GM21360 (cell line): ENCODE results near the gene PALM.
"Not testable (repeated sequence)": the region's sequence is repeated elsewhere in the genome, so short reads cannot be mapped to it uniquely, and the experiment has no call there.

Source experiments
- ATAC-seq: cut with Tn5 transposase; IDR thresholded peaks from one replicate; pipeline ENCODE4 v1.9.1; 2021; ENCODE audit warnings: mild to moderate bottlenecking, moderate library complexity; ENCODE audit not compliant: unreplicated experiment

The PALM gene

GRCh38 chr19:708154-709143, at the start of gene PALM:
Gene PALM, plus strand, starts transcription at chr19:708935. Its CDS starts 212 bp downstream, at chr19:709147.
- ATAC-seq: no peak

GRCh38 chr19:660793-661426, 47.8 kb upstream of the PALM start:
- ATAC-seq: no peak

GRCh38 chr19:661427-662196, 47.1 kb upstream of the PALM start:
- no peak for ATAC-seq

- peak; percentile 38 for ATAC-seq
Measured at GRCh38 chr19:662207-662961, 46.4 kb upstream of the PALM start.

GRCh38 chr19:662962-663681, 45.6 kb upstream of the PALM start, which contains the start of gene RNF126:
Gene RNF126, minus strand, starts transcription at chr19:663214. Its CDS starts 93 bp downstream, at chr19:663121.
- peak; percentile 50 for ATAC-seq

GRCh38 chr19:663682-664117, 45.0 kb upstream of the PALM start:
- ATAC-seq: no peak

GRCh38 chr19:664913-665443, 43.8 kb upstream of the PALM start:
- ATAC-seq: no peak

- not testable (repeated sequence) for ATAC-seq
Measured at GRCh38 chr19:666985-667573, 41.7 kb upstream of the PALM start.

- ATAC-seq: not testable (repeated sequence)
Measured at GRCh38 chr19:668675-669434, 39.9 kb upstream of the PALM start.

GRCh38 chr19:670609-671075, 38.1 kb upstream of the PALM start:
- no peak for ATAC-seq

- no peak for ATAC-seq
Measured at GRCh38 chr19:674282-675151, 34.2 kb upstream of the PALM start.

GRCh38 chr19:676007-676338, 32.8 kb upstream of the PALM start:
- no peak for ATAC-seq

GRCh38 chr19:676339-677105, 32.2 kb upstream of the PALM start, which contains the start of gene FSTL3:
Gene FSTL3, plus strand, starts transcription at chr19:676392. Its CDS starts 32 bp downstream, at chr19:676424.
- ATAC-seq: no peak

GRCh38 chr19:677201-677600, 31.5 kb upstream of the PALM start:
- ATAC-seq: no peak

- no peak for ATAC-seq
Measured at GRCh38 chr19:677601-678436, 30.9 kb upstream of the PALM start.
